ENCODE measurements around the gene KRIT1.

The KRIT1 gene

DNA sequence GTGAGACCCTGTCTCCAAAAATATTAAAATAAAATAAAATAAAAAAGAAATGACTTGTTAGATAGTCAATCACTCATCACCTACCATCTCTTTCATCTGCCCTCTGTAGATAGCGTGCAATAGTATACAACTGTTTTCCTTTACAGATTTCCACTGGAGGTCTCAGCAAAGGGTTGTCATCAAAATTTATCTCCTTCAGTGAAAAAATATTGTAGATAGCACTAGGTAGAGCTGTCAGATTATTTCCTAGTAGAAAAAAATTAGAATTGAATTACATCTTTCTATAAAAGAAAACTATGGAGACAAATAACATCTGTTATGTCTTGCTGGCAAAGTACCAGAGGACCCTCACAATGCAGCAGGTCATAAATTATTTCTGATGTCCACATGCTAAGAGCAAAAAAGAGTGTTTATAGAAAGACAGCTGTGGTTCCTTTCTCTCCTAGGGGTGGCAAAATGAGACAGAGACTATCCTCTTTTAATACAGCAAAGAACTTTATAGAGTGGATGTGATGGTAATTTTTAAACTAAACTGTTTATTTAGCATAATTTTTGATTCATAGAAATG lies 95.2 kb downstream of the KRIT1 start:
- DNase-seq (ENCODE audit: low read depth): no peak

GRCh38 chr7:92149736-92150239 lies 95.9 kb downstream of the KRIT1 start:
- DNase-seq (ENCODE audit: low read depth): no peak
